Measurements from ENCODE around the gene KIF24.

Gene KIF24

DNA sequence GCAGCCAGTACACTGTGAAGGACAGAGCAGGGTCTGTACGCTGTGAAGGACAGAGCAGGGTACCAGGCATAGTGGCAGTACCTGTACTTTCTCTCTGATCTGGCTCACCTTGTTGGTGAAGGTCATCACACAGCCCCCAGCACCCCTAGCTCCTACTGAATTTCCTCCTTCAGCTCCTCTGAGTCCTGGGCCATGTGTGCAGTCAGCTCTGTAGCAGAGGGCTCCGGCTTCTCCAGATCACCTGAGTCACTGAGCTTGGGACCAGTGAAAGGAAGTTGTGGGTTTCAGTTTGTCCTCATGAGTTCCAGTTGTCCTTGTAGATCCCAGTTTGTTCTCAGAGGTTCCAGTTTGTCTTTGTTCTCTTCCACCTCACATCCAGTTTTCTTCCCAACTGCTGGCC lies 5.8 kb upstream of the KIF24 start:
- Histone ChIP-seq H3K4me1 (ENCODE audit: control insufficient read depth, insufficient read depth, low read length) (no peaks in the 10 kb centered on the region), H3K4me3 (ENCODE audit: low read depth, low read length) (no peak overlapping the region), H3K9me3 (ENCODE audit: control insufficient read depth, insufficient read depth, low read depth, low read length) (no peaks in the 10 kb centered on the region), H3K27ac (ENCODE audit: extremely low read depth, low read depth, low read length) (no peak overlapping the region), H3K36me3 (ENCODE audit: control insufficient read depth in 2 of 2, insufficient read depth in 1 of 2, low read length in 2 of 2) (peaks cover 0 to 12% of the 10 kb centered on the region in 2 experiments; a peak in 2 of 3 replicates)
- CTCF ChIA-PET = interaction anchor here (0.6 to 7.1 kb wide), 9 partner anchors 13 to 269 kb away, joined by 3 to 172 read pairs (median 4); partner anchors contain the start of gene MYORG
- TF ChIP-seq ZBTB20 (tag by site-specific recombination; IDR thresholded peaks at IDR 0.05) (no peak), ZNF341 (tag by site-specific recombination; IDR thresholded peaks at IDR 0.05; ENCODE audit: low read depth) (no peak), ZNF701 (tag by site-specific recombination; IDR thresholded peaks at IDR 0.05) (no peak), ZNF561 (tag by site-specific recombination; IDR thresholded peaks at IDR 0.05; ENCODE audit: borderline replicate concordance) (no peak), ZFP41 (tag by site-specific recombination; IDR thresholded peaks at IDR 0.05; ENCODE audit: borderline replicate concordance) (no peak), ZNF621 (tag by site-specific recombination; IDR thresholded peaks at IDR 0.05) (no peak), KLF16 (tag by site-specific recombination; IDR thresholded peaks at IDR 0.05) (no peak), ZNF707 (tag by site-specific recombination; IDR thresholded peaks at IDR 0.05) (no peak), ZNF837 (tag by site-specific recombination; IDR thresholded peaks at IDR 0.05) (no peak), ZNF335 (tag by site-specific recombination; conservative IDR thresholded peaks at IDR 0.05) (no peak), ZNF169 (tag by site-specific recombination; IDR thresholded peaks at IDR 0.05) (no peak), ZNF670 (tag by site-specific recombination; IDR thresholded peaks at IDR 0.05; ENCODE audit: low read depth) (no peak)
- TF ChIP-seq, protein P1, sequence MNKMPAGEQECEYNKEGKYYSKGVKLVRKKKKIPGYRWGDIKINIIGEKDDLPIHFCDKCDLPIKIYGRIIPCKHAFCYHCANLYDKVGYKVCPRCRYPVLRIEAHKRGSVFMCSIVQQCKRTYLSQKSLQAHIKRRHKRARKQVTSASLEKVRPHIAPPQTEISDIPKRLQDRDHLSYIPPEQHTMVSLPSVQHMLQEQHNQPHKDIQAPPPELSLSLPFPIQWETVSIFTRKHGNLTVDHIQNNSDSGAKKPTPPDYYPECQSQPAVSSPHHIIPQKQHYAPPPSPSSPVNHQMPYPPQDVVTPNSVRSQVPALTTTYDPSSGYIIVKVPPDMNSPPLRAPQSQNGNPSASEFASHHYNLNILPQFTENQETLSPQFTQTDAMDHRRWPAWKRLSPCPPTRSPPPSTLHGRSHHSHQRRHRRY (tag by site-specific recombination; IDR thresholded peaks at IDR 0.05) = no peak
- TF ChIP-seq, protein P2, sequence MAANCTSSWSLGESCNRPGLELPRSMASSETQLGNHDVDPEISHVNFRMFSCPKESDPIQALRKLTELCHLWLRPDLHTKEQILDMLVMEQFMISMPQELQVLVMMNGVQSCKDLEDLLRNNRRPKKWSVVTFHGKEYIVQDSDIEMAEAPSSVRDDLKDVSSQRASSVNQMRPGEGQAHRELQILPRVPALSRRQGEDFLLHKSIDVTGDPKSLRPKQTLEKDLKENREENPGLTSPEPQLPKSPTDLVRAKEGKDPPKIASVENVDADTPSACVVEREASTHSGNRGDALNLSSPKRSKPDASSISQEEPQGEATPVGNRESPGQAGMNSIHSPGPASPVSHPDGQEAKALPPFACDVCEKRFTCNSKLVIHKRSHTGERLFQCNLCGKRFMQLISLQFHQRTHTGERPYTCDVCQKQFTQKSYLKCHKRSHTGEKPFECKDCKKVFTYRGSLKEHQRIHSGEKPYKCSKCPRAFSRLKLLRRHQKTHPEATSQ (tag by site-specific recombination; IDR thresholded peaks at IDR 0.05) = no peak
- POLR2A ChIA-PET = interaction anchor here (0.7 to 3.1 kb wide), 2 partner anchors 42 to 111 kb away, joined by 3 to 16 read pairs; partner anchors contain the start of gene MYORG

DNA sequence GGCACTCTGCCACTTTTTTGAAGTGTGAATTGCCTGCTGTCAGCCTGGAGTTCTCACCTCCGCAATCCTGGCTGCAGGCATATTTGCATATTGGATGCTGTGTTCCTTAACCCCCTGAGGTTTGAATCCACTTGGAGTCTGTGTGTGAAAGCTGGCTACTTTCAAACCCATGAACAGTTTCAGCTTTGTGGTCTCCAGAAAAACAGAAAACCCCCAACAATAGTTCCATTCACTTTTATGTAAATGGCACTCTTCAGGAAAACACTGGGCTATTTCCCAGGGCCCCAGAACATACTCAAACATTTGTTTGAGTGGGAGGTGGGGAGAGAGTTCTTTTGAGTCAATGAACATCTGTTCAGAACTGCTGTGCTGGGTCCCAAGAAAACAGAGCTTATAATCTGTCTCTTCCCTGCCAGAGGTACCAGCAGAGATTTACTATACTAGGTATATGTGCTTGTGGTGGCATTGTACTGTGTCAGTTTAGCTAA lies 5.3 kb upstream of the KIF24 start:
- Histone ChIP-seq H3K36me3 (ENCODE audit: control insufficient read depth in 2 of 2, insufficient read depth in 1 of 2, low read length in 2 of 2) (peaks cover 0 to 10% of the 10 kb centered on the region in 2 experiments; a peak in 2 of 3 replicates), H3K27ac (ENCODE audit: extremely low read depth, low read depth, low read length) (no peak overlapping the region), H3K4me1 (ENCODE audit: control insufficient read depth, insufficient read depth, low read length) (no peaks in the 10 kb centered on the region), H3K9me3 (ENCODE audit: control insufficient read depth, insufficient read depth, low read depth, low read length) (no peaks in the 10 kb centered on the region), H3K4me3 (ENCODE audit: low read depth, low read length) (no peak overlapping the region)
- ChIA-PET POLR2A (interaction anchor here (0.6 to 3.1 kb wide), 3 partner anchors 42 to 281 kb away, joined by 3 to 16 read pairs (median 6); partner anchors contain the start of gene MYORG), CTCF (interaction anchor here (0.6 to 7.1 kb wide), 16 partner anchors 12 to 762 kb away, joined by 3 to 172 read pairs (median 4); partner anchors contain the start of gene MYORG)
- TF ChIP-seq PRDM1 (tag by site-specific recombination; IDR thresholded peaks at IDR 0.05) (no peak), GLI4 (tag by site-specific recombination; IDR thresholded peaks at IDR 0.05) (no peak), ZNF19 (tag by site-specific recombination; IDR thresholded peaks at IDR 0.05; ENCODE audit: low read depth) (no peak), ZBTB1 (tag by site-specific recombination; IDR thresholded peaks at IDR 0.05) (no peak), ZNF623 (tag by site-specific recombination; IDR thresholded peaks at IDR 0.05) (no peak), ZNF561 (tag by site-specific recombination; IDR thresholded peaks at IDR 0.05; ENCODE audit: borderline replicate concordance) (no peak), ZNF624 (tag by site-specific recombination; IDR thresholded peaks at IDR 0.05) (no peak), OSR2 (tag by site-specific recombination; IDR thresholded peaks at IDR 0.05) (no peak), ZNF768 (tag by site-specific recombination; IDR thresholded peaks at IDR 0.05) (no peak), ZNF76 (tag by site-specific recombination; IDR thresholded peaks at IDR 0.05; ENCODE audit: borderline replicate concordance, low read depth) (no peak), ZNF214 (tag by site-specific recombination; IDR thresholded peaks at IDR 0.05; ENCODE audit: borderline replicate concordance) (no peak), GLIS2 (tag by site-specific recombination; IDR thresholded peaks at IDR 0.05) (no peak), ZNF670 (tag by site-specific recombination; IDR thresholded peaks at IDR 0.05; ENCODE audit: low read depth) (no peak)
- TF ChIP-seq, protein P3, sequence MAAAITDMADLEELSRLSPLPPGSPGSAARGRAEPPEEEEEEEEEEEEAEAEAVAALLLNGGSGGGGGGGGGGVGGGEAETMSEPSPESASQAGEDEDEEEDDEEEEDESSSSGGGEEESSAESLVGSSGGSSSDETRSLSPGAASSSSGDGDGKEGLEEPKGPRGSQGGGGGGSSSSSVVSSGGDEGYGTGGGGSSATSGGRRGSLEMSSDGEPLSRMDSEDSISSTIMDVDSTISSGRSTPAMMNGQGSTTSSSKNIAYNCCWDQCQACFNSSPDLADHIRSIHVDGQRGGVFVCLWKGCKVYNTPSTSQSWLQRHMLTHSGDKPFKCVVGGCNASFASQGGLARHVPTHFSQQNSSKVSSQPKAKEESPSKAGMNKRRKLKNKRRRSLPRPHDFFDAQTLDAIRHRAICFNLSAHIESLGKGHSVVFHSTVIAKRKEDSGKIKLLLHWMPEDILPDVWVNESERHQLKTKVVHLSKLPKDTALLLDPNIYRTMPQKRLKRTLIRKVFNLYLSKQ (tag by site-specific recombination; IDR thresholded peaks at IDR 0.05; ENCODE audit: borderline replicate concordance) = no peak
- TF ChIP-seq, protein P4, sequence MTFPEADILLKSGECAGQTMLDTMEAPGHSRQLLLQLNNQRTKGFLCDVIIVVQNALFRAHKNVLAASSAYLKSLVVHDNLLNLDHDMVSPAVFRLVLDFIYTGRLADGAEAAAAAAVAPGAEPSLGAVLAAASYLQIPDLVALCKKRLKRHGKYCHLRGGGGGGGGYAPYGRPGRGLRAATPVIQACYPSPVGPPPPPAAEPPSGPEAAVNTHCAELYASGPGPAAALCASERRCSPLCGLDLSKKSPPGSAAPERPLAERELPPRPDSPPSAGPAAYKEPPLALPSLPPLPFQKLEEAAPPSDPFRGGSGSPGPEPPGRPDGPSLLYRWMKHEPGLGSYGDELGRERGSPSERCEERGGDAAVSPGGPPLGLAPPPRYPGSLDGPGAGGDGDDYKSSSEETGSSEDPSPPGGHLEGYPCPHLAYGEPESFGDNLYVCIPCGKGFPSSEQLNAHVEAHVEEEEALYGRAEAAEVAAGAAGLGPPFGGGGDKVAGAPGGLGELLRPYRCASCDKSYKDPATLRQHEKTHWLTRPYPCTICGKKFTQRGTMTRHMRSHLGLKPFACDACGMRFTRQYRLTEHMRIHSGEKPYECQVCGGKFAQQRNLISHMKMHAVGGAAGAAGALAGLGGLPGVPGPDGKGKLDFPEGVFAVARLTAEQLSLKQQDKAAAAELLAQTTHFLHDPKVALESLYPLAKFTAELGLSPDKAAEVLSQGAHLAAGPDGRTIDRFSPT (tag by site-specific recombination; IDR thresholded peaks at IDR 0.05) = no peak
- TF ChIP-seq, protein P5, sequence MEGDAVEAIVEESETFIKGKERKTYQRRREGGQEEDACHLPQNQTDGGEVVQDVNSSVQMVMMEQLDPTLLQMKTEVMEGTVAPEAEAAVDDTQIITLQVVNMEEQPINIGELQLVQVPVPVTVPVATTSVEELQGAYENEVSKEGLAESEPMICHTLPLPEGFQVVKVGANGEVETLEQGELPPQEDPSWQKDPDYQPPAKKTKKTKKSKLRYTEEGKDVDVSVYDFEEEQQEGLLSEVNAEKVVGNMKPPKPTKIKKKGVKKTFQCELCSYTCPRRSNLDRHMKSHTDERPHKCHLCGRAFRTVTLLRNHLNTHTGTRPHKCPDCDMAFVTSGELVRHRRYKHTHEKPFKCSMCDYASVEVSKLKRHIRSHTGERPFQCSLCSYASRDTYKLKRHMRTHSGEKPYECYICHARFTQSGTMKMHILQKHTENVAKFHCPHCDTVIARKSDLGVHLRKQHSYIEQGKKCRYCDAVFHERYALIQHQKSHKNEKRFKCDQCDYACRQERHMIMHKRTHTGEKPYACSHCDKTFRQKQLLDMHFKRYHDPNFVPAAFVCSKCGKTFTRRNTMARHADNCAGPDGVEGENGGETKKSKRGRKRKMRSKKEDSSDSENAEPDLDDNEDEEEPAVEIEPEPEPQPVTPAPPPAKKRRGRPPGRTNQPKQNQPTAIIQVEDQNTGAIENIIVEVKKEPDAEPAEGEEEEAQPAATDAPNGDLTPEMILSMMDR (tag by site-specific recombination; IDR thresholded peaks at IDR 0.05) = no peak
